ENCODE measurements around the gene MEX3D.

GRCh38 chr19:1513499-1514294, 54.4 kb downstream of the MEX3D start:
- TF ChIP-seq CTCF (conservative IDR thresholded peaks at IDR 0.05) (peak; percentile 76), ZFX (IDR thresholded peaks at IDR 0.05) (no peak)

All from C4-2B (cell line).